Activated T-cell treated with anti-CD3 and anti-CD28 coated beads, Interleukin-2, amount 50 U/mL, for 4 hours (primary cell): ENCODE measurements around the gene NUDT3. TPM values are rescaled to one million over a fixed set of nuclear protein-coding genes. Genes with fewer than 3 reads are reported as not detected.
"Not testable (repeated sequence)": the region's sequence is repeated elsewhere in the genome, so short reads cannot be mapped to it uniquely, and the experiment has no call there.

Experiments used
- ATAC-seq, 2 donors: fragments of 200-7000 bp; cut with Tn5 transposase; one replicate each; pipeline ENCODE4 v1.10.0; 2021
- DNase-seq: peaks from one replicate; pipeline ENCODE4 v3.0.0-alpha.2; 2020
- H3K27me3 Mint-ChIP-seq: one replicate; pipeline ENCODE4 v1.8.0; 2021; ENCODE audit warnings: low read depth, mixed read lengths
- H3K36me3 Mint-ChIP-seq: one replicate; pipeline ENCODE4 v1.8.0; 2022; ENCODE audit warnings: mixed read lengths; ENCODE audit not compliant: insufficient read depth
- H3K4me1 Mint-ChIP-seq: one replicate; pipeline ENCODE4 v1.8.0; 2021; ENCODE audit warnings: low read depth, mixed read lengths
- H3K4me3 Mint-ChIP-seq: one replicate; pipeline ENCODE4 v1.8.0; 2021; ENCODE audit warnings: mild to moderate bottlenecking, moderate library complexity, mixed read lengths
- H3K9me3 Mint-ChIP-seq: one replicate; pipeline ENCODE4 v1.8.0; 2021; ENCODE audit warnings: mixed read lengths
- total RNA-seq, 3 donors: library from RNA; stranded (reverse); gene quantifications; one replicate each; pipeline ENCODE4 v1.2.1, GENCODE V29; 2021

The NUDT3 gene
- total RNA-seq, 3 donors from 2014 or later = 26.1 to 28.1 (median 26.2) TPM

- ATAC-seq (no peak), DNase-seq (no peak)
- Mint-ChIP-seq H3K4me1 (peaks cover 2% of the 10 kb centered on the region), H3K9me3 (no peaks in the 10 kb centered on the region), H3K4me3 (no peak overlapping the region), H3K36me3 (peaks cover 9% of the 10 kb centered on the region), H3K27me3 (no peaks in the 10 kb centered on the region)
Observed at GRCh38 chr6:34275128-34275804, 117.2 kb downstream of the NUDT3 start.

GRCh38 chr6:34274129-34274528 lies 118.3 kb downstream of the NUDT3 start:
- DNase-seq = no peak

GRCh38 chr6:34273242-34273805 lies 119.1 kb downstream of the NUDT3 start:
- no peaks in the 10 kb centered on the region for H3K9me3 Mint-ChIP-seq
- no peaks in the 10 kb centered on the region for H3K27me3 Mint-ChIP-seq
- H3K4me1 Mint-ChIP-seq = peaks cover 2% of the 10 kb centered on the region
- ATAC-seq (no peak), DNase-seq (no peak)
- H3K4me3 Mint-ChIP-seq = no peak overlapping the region
- H3K36me3 Mint-ChIP-seq = no peaks in the 10 kb centered on the region

More at GRCh38 chr6:34274129-34274528, 118.3 kb downstream of the NUDT3 start:
- Mint-ChIP-seq H3K9me3 (no peaks in the 10 kb centered on the region), H3K4me3 (no peak overlapping the region), H3K36me3 (peaks cover 3% of the 10 kb centered on the region), H3K27me3 (no peaks in the 10 kb centered on the region), H3K4me1 (peaks cover 2% of the 10 kb centered on the region)
- no peak for ATAC-seq

GRCh38 chr6:34272013-34272926 lies 120.2 kb downstream of the NUDT3 start:
- ATAC-seq = no peak
- Mint-ChIP-seq H3K27me3 (no peaks in the 10 kb centered on the region), H3K4me3 (no peak overlapping the region), H3K9me3 (no peaks in the 10 kb centered on the region), H3K4me1 (peaks cover 2% of the 10 kb centered on the region), H3K36me3 (no peaks in the 10 kb centered on the region)
- no peak for DNase-seq

GRCh38 chr6:34269658-34270341 lies 122.7 kb downstream of the NUDT3 start:
- DNase-seq, H3K4me3 Mint-ChIP-seq, H3K9me3 Mint-ChIP-seq, H3K4me1 Mint-ChIP-seq, ATAC-seq, H3K36me3 Mint-ChIP-seq, H3K27me3 Mint-ChIP-seq: not testable (repeated sequence)

GRCh38 chr6:34269132-34269531 lies 123.3 kb downstream of the NUDT3 start:
- not testable (repeated sequence) for H3K4me1 Mint-ChIP-seq, H3K4me3 Mint-ChIP-seq, DNase-seq, H3K36me3 Mint-ChIP-seq, ATAC-seq, H3K27me3 Mint-ChIP-seq, H3K9me3 Mint-ChIP-seq

GRCh38 chr6:34267746-34268145 lies 124.7 kb downstream of the NUDT3 start:
- H3K9me3 Mint-ChIP-seq = peaks cover 6% of the 10 kb centered on the region
- DNase-seq (no peak), ATAC-seq (no peak)
- no peaks in the 10 kb centered on the region for H3K36me3 Mint-ChIP-seq
- no peak overlapping the region for H3K4me3 Mint-ChIP-seq
- H3K27me3 Mint-ChIP-seq = no peaks in the 10 kb centered on the region
- no peaks in the 10 kb centered on the region for H3K4me1 Mint-ChIP-seq

GRCh38 chr6:34263484-34263883 lies 129.0 kb downstream of the NUDT3 start:
- not testable (repeated sequence) for DNase-seq, H3K27me3 Mint-ChIP-seq, H3K4me3 Mint-ChIP-seq, H3K9me3 Mint-ChIP-seq, H3K4me1 Mint-ChIP-seq, ATAC-seq, H3K36me3 Mint-ChIP-seq

GRCh38 chr6:34260576-34261267 lies 131.7 kb downstream of the NUDT3 start:
- no peaks in the 10 kb centered on the region for H3K27me3 Mint-ChIP-seq
- ATAC-seq (no peak), DNase-seq (no peak)
- no peak overlapping the region for H3K4me3 Mint-ChIP-seq
- H3K4me1 Mint-ChIP-seq = no peaks in the 10 kb centered on the region
- no peaks in the 10 kb centered on the region for H3K36me3 Mint-ChIP-seq
- peaks cover 8% of the 10 kb centered on the region for H3K9me3 Mint-ChIP-seq

GRCh38 chr6:34259529-34260069 lies 132.9 kb downstream of the NUDT3 start:
- ATAC-seq (no peak), DNase-seq (no peak)
- Mint-ChIP-seq H3K9me3 (peaks cover 8% of the 10 kb centered on the region), H3K27me3 (no peaks in the 10 kb centered on the region), H3K4me1 (no peaks in the 10 kb centered on the region), H3K4me3 (no peak overlapping the region), H3K36me3 (no peaks in the 10 kb centered on the region)

GRCh38 chr6:34252395-34252794 lies 140.1 kb downstream of the NUDT3 start:
- H3K4me3 Mint-ChIP-seq, DNase-seq, ATAC-seq, H3K27me3 Mint-ChIP-seq, H3K9me3 Mint-ChIP-seq, H3K36me3 Mint-ChIP-seq: not testable (repeated sequence)
- H3K4me1 Mint-ChIP-seq = peaks cover 17% of the 10 kb centered on the region

GRCh38 chr6:34249469-34250261 lies 142.8 kb downstream of the NUDT3 start:
- Mint-ChIP-seq H3K9me3 (no peaks in the 10 kb centered on the region), H3K4me1 (peaks cover 40% of the 10 kb centered on the region), H3K36me3 (no peaks in the 10 kb centered on the region), H3K27me3 (no peaks in the 10 kb centered on the region), H3K4me3 (peak overlapping the region; percentile 87)
- ATAC-seq = peak; percentile 29 to 34
- no peak for DNase-seq
